Glutamatergic neuron (in vitro differentiated cells): Measurements from ENCODE around the gene TEKT5. TPM values are rescaled to one million over a fixed set of nuclear protein-coding genes. Genes with fewer than 3 reads are reported as not detected.
A peak's percentile ranks its signal among the peaks of the same experiment; 100 is the strongest.

Experiments
- DNase-seq: peaks from one replicate; pipeline ENCODE4 v3.0.0; 2022
- H3K27ac Mint-ChIP-seq: one replicate; pipeline ENCODE4 v1.8.0; 2020; ENCODE audit warnings: mild to moderate bottlenecking, mixed read lengths, inconsistent platforms; ENCODE audit not compliant: unreplicated experiment
- H3K27me3 Mint-ChIP-seq: one replicate; pipeline ENCODE4 v1.8.0; 2020; ENCODE audit warnings: mild to moderate bottlenecking, moderate library complexity, mixed read lengths, inconsistent platforms; ENCODE audit not compliant: unreplicated experiment
- H3K36me3 Mint-ChIP-seq: one replicate; pipeline ENCODE4 v1.8.0; 2020; ENCODE audit warnings: mild to moderate bottlenecking, mixed read lengths, inconsistent platforms; ENCODE audit not compliant: unreplicated experiment
- H3K4me1 Mint-ChIP-seq: one replicate; pipeline ENCODE4 v1.8.0; 2020; ENCODE audit warnings: mild to moderate bottlenecking, low read depth, mixed read lengths, inconsistent platforms; ENCODE audit not compliant: unreplicated experiment
- H3K4me3 Mint-ChIP-seq: one replicate; pipeline ENCODE4 v1.8.0; 2020; ENCODE audit warnings: mild to moderate bottlenecking, mixed read lengths, inconsistent platforms; ENCODE audit not compliant: unreplicated experiment
- H3K9me3 Mint-ChIP-seq: one replicate; pipeline ENCODE4 v1.8.0; 2020; ENCODE audit warnings: mild to moderate bottlenecking, moderate library complexity, mixed read lengths, inconsistent platforms; ENCODE audit not compliant: unreplicated experiment
- total RNA-seq: library from RNA; stranded (reverse); fragmentation: NEBNext Ultra II Directional; extraction: Animal tissue kit (Norgen Biotek cat#: 25700); gene quantifications from one replicate; pipeline ENCODE4 v1.2.1, GENCODE V29; 2021; ENCODE audit not compliant: unreplicated experiment
- TF ChIP-seq, protein P1 (sequence below): fragments of 200-600 bp; sonication (generic); IDR thresholded peaks from one replicate; pipeline ENCODE4 v1.5.0; 2021; ENCODE audit not compliant: partially characterized antibody, unreplicated experiment

TEKT5 gene
- total RNA-seq, 1 donor from 2014 or later = not detected

DNA sequence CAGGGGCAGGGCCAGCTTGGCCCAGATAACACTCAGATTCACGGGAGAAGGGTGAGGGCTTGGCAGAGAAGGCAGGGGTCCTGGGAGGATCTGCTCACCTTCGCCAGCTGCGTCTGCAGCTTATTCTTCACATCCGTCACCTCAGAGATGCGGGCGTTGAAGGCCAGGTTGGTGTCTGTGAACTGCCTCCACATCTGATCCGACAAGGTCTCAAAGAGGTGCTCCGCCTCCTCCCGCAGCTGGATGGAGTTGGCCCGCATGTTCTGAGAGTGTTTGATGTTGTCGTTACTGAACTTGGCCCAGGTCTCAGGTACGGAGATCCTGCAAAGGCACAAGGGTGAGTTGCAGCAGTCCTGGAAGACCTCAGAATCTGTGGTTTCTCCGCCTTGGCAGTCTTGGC, 18.9 kb downstream of the TEKT5 start:
- H3K27me3 Mint-ChIP-seq = peaks cover 9% of the 10 kb centered on the region
- TF ChIP-seq, protein P1, sequence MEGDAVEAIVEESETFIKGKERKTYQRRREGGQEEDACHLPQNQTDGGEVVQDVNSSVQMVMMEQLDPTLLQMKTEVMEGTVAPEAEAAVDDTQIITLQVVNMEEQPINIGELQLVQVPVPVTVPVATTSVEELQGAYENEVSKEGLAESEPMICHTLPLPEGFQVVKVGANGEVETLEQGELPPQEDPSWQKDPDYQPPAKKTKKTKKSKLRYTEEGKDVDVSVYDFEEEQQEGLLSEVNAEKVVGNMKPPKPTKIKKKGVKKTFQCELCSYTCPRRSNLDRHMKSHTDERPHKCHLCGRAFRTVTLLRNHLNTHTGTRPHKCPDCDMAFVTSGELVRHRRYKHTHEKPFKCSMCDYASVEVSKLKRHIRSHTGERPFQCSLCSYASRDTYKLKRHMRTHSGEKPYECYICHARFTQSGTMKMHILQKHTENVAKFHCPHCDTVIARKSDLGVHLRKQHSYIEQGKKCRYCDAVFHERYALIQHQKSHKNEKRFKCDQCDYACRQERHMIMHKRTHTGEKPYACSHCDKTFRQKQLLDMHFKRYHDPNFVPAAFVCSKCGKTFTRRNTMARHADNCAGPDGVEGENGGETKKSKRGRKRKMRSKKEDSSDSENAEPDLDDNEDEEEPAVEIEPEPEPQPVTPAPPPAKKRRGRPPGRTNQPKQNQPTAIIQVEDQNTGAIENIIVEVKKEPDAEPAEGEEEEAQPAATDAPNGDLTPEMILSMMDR = no peak
- H3K36me3 Mint-ChIP-seq = no peaks in the 10 kb centered on the region
- DNase-seq = no peak
- no peak overlapping the region for H3K27ac Mint-ChIP-seq
- H3K4me1 Mint-ChIP-seq = peaks cover 15% of the 10 kb centered on the region
- no peak overlapping the region for H3K4me3 Mint-ChIP-seq
- no peaks in the 10 kb centered on the region for H3K9me3 Mint-ChIP-seq

DNA sequence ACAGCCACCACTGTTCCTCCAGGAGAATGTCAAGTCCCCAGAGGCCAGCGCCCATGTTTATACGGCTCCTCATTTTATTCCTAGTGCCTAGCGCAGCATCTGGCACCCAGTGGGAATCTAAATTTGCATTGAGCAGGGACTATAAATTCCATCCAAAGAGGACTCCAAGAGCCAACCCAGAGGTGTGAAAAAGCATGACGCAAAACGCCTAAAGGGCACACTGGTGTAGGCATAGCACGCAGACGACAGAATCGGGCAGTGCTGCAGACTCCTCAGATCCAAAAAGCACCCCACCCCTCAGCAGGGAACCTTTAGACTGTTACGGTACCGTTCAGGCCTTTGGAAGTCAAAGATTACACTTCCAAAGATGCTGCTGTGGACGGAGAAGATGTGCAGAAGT, 19.5 kb downstream of the TEKT5 start:
- no peak for DNase-seq
- H3K4me3 Mint-ChIP-seq = no peak overlapping the region
- no peaks in the 10 kb centered on the region for H3K9me3 Mint-ChIP-seq
- peaks cover 15% of the 10 kb centered on the region for H3K4me1 Mint-ChIP-seq
- H3K36me3 Mint-ChIP-seq = no peaks in the 10 kb centered on the region
- TF ChIP-seq, protein P1 = no peak
- no peak overlapping the region for H3K27ac Mint-ChIP-seq
- peaks cover 9% of the 10 kb centered on the region for H3K27me3 Mint-ChIP-seq

DNA sequence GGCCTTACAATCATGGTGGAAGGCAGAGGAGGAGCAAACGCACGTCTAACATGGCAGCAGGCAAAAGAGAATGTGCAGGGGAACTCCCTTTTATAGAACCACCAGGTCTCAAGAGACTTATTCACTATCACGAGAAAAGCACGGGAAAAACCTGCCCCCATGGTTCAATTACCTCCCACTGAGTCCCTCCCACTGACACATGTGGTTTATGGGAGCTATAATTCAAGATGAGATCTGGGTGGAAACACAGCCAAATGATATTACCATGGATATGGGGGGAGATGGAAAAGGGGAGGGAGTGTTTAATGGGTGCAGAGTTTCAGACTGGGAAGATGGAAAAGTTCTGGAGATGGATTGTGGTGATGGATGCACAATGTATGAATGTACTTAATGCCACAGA, 23.0 kb downstream of the TEKT5 start:
- no peaks in the 10 kb centered on the region for H3K9me3 Mint-ChIP-seq
- DNase-seq = no peak
- TF ChIP-seq, protein P1 = no peak
- no peaks in the 10 kb centered on the region for H3K27me3 Mint-ChIP-seq
- no peak overlapping the region for H3K27ac Mint-ChIP-seq
- no peaks in the 10 kb centered on the region for H3K36me3 Mint-ChIP-seq
- no peak overlapping the region for H3K4me3 Mint-ChIP-seq
- no peaks in the 10 kb centered on the region for H3K4me1 Mint-ChIP-seq

DNA sequence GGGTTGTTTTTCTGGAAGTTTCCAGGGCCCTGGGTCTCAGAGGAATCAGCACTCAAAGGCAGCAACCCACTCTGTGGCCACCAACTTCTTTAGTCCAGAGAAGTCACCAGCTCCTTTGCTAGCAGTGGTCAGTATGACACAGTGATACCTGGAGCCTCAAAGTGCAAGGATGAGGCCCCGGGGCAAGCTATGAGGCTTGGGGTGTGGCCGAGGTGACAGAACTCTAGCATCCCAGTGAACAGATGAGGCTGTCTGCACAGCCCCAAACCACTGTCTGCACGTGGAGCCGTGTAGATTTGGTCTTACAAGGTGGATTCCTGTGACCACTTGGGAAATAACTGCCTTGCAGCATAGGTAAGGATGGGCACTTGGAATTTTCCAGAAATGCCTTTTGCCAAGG, 24.9 kb downstream of the TEKT5 start:
- H3K36me3 Mint-ChIP-seq = no peaks in the 10 kb centered on the region
- DNase-seq = no peak
- H3K27me3 Mint-ChIP-seq = peaks cover 1% of the 10 kb centered on the region
- H3K4me3 Mint-ChIP-seq = no peak overlapping the region
- TF ChIP-seq, protein P1 = no peak
- peaks cover under 1% of the 10 kb centered on the region for H3K9me3 Mint-ChIP-seq
- no peaks in the 10 kb centered on the region for H3K4me1 Mint-ChIP-seq
- no peak overlapping the region for H3K27ac Mint-ChIP-seq

DNA sequence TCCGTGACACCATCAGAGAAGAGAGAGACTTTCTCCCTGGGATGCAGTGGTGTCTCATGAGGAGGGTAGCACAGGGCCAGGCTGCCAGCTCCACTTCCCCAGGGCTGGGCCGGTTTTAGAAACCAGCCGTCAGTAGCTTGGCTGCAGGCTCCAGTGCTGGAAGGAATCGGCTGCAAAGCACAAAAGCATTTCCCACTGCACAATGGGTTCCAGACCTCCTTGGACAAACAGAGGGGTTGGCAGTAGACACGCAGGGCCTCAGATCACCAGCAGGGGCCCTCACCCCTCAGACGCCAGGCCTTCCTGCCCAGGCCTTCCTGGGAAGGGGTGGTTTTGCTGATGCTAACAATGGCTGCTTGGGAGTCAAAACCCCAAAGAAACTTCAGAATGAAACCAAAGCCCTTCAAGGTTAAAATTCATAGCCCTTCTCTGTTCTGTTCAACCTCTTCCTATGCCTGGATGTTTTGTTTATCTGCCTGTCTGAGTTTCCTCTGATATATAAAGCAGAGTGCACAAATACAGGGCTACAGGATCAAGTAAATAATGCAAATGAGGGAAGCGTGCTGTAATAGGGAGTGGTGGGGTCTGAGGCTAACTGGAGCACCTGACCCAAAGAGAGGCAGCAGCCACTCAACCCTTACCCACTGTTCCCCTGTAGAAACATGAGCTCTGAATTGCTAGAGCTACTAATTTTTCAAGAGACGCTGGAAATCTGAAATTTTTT, 26.2 kb downstream of the TEKT5 start:
- H3K4me3 Mint-ChIP-seq = no peak overlapping the region
- peak; percentile 49 for DNase-seq
- TF ChIP-seq, protein P1 = peak; percentile 55
- peaks cover 1% of the 10 kb centered on the region for H3K27me3 Mint-ChIP-seq
- no peaks in the 10 kb centered on the region for H3K4me1 Mint-ChIP-seq
- H3K36me3 Mint-ChIP-seq = no peaks in the 10 kb centered on the region
- H3K9me3 Mint-ChIP-seq = peaks cover 3% of the 10 kb centered on the region
- H3K27ac Mint-ChIP-seq = no peak overlapping the region
